HG03097 (cell line): Measurements from ENCODE around the gene SETBP1.

Experiments
- ATAC-seq: cut with Tn5 transposase; IDR thresholded peaks from one replicate; pipeline ENCODE4 v1.9.1; 2021; ENCODE audit not compliant: unreplicated experiment, low FRiP score

SETBP1 gene

DNA sequence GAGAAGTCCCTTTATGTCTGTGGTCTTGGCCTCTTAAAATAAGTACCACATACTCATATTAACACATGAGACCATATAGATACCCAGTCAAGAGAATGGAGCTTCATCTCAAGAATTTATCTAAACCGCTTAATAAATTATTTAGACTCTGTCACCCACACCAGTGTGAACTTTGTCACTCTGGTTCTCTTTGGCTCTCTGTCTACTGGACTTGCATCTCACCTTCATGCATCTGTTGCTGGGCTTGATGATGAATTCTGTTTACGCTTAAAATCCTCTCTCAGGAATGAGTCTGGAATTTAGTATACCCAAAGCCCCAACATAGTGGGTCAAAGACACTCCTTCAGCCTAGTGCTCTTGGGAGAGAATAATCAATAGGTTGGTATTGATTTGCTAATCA, 73.9 kb downstream of the SETBP1 start:
- no peak for ATAC-seq

DNA sequence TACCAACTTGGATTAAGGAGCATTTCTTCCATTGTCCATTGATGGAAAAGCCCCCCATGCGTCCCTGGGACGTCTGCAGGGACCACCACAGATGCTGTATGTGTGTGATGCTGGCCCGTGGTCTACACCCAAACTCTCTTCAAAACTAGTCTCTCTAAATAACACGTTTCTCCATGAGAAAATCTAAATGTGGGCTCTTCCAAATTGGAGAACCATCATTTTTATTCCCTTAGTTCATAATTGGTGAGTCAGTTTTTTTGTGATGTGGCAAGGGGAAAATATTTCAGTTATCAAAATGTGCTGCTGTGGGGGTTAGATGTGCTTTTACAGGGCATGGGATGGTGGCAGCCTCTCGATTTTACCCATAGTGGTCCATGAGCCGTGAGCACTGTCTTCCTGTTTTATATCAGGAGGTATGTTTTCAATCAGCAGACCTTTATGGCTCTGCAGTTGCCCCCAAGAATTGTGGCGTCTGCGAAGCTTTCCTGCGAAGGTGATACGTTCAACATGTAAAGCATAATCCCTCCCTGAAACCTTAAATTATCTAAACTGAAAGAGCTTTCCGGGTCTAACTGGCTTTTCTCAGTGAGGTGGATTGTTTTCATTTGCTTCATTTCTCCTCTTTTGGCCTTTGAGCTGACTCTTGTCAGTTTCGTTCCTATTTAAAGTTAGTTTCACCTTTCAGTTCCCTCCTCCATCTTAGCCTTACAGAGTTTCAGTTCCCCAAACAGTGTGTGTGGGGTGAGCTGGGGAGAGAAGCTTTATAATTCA, 78.4 kb downstream of the SETBP1 start:
- peak; percentile 96 for ATAC-seq

- ATAC-seq, result peak; percentile 41
Measured at GRCh38 chr18:44759925-44760342, 79.2 kb downstream of the SETBP1 start.

- ATAC-seq, result no peak
Measured at GRCh38 chr18:44761812-44762211, 81.1 kb downstream of the SETBP1 start.

DNA sequence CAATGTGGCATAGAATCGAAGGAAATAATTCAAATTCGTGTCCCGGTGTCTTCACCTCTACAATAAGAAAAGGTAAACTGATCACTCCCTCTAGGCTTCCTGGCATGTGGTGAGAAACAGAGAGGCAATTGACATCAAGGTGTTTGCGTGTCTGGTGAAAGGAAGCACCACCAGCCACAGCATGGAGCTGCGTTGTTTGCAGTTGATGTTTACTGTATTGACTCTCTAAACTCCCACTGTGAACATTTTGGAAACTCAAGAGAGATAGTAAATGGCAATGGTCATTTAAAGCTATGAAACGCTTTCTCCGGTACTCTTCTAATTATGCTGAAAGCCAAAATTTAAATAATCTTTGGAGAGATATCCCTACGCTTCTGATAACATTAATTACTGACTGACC, 82.6 kb downstream of the SETBP1 start:
- no peak for ATAC-seq

GRCh38 chr18:44764863-44765262, 84.2 kb downstream of the SETBP1 start:
- ATAC-seq, result no peak

- ATAC-seq, result no peak
Measured at GRCh38 chr18:44765456-44765855, 84.8 kb downstream of the SETBP1 start.

GRCh38 chr18:44766450-44766849, 85.8 kb downstream of the SETBP1 start:
- no peak for ATAC-seq

- no peak for ATAC-seq
Measured at GRCh38 chr18:44767807-44768206, 87.1 kb downstream of the SETBP1 start.

GRCh38 chr18:44770641-44771040, 90.0 kb downstream of the SETBP1 start:
- ATAC-seq, result no peak

- no peak for ATAC-seq
Measured at GRCh38 chr18:44771572-44771955, 90.9 kb downstream of the SETBP1 start.

- no peak for ATAC-seq
Measured at GRCh38 chr18:44771956-44772917, 91.5 kb downstream of the SETBP1 start.

- ATAC-seq, result no peak
Measured at GRCh38 chr18:44773640-44774155, 93.0 kb downstream of the SETBP1 start.

DNA sequence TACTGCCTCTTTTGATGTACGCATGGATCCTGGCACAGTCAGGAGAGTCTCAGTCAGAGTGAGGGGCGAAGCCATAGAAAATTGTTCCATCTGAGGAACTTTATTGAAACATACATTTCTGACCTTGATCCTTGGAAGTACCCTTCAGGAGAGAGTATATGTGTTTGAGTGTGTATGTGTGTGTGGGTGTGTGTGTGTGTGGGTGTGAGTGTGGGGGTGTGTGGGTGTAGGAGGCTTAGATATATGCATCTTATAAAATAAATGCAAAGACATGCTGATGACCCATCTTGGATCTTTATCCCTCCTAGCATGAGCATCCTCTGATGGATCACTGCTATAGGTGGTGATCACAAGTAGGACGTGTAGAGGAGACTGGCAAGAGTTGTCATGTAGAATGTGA, 93.5 kb downstream of the SETBP1 start:
- ATAC-seq, result no peak

DNA sequence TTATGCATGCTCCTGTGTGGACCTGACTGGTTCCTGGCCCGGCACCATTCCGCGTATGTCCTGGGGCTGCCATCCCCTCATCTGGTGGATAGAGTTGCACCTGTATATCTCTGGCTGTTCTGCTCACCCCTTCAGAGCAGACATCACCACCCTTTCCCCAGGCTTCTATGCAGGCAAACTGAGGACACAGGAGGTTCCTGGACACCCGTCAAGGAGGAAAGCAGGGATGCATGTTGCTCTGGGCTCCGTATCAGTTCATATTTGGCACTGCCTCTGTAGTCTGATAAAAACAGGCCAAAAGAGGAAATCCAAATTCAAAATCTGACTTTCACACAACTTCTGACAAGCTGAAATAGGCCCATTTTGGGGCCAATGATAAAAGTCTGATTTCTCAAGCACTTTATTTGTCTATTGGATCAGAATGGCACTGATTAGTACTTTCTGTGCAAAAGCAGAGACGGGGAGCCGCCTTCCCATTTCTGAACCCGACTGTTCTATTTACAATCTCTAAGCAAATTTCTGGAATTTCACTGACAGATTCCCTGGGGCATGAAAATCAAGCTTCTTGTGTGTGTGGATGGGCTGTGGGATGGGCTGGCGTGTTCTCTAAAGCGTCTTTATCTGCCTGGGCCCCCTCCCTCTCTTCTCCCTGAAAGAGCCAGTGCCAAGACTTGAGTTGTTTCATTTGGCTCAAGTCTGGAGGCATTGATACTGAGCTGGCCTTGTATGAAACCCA, 96.9 kb downstream of the SETBP1 start:
- ATAC-seq, result no peak

GRCh38 chr18:44778788-44779187, 98.1 kb downstream of the SETBP1 start:
- ATAC-seq, result no peak

DNA sequence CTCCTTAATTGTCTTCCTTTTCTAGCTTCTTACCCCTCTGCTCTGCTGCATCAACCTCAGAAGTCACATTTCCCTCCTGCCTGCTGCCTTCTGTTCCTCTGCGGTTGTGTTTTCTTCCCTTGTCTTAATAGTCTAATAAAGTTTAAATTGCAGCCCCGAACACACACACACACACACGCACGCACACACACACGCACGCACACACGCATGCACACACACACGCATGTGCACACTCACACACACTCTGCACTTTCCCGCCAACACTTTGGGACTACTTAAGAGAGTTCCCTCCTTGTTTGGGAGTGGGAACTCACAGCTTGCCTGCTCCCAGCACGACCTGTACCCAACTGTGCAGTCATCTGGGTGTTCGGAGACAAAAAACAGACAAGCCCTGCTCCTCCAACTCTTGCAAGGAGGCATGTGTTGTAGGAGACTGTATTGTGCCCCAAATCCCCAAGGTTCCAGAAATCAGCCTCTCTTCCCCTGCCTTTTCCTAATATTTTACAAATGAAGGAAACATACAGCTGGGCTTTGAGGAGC, 99.1 kb downstream of the SETBP1 start:
- ATAC-seq, result no peak

GRCh38 chr18:44781886-44782285, 101.2 kb downstream of the SETBP1 start:
- ATAC-seq, result no peak

GRCh38 chr18:44782617-44783016, 101.9 kb downstream of the SETBP1 start:
- ATAC-seq, result no peak

DNA sequence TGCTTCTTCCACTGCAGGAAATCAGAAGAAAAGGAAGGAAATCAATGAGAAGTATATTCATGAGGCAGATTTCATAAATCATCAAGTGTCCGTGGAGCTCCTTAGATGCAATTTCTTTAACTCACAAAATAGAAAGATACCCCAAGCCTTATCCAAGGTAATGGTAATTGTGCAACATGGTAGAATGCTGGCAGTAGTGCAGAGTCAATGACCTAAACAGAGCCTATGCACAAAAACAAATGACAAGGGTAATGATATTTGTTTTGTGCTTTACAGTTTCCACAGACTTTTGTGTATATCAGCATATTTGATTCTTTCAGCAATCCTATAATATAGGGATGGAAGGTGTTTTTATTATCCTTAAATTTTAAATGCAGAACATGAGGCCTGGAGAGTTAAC, 102.7 kb downstream of the SETBP1 start:
- no peak for ATAC-seq
